ENCODE results near the gene MCRIP2.

Gene MCRIP2

GRCh38 chr16:669666-670065 lies 28.0 kb downstream of the MCRIP2 start:
- no peak for DNase-seq (ENCODE audit: low read depth in 2 of 2)

GRCh38 chr16:670485-671352 lies 29.1 kb downstream of the MCRIP2 start:
- DNase-seq (ENCODE audit: low read depth in 2 of 2), result no peak

GRCh38 chr16:671353-672131 lies 29.9 kb downstream of the MCRIP2 start:
- DNase-seq (ENCODE audit: low read depth in 2 of 2), result no peak

- DNase-seq (ENCODE audit: low read depth in 2 of 2), result no peak
These were observed 30.7 kb downstream of the MCRIP2 start for GRCh38 chr16:672371-672770.

- no peak for DNase-seq (ENCODE audit: low read depth in 2 of 2)
These were observed 31.2 kb downstream of the MCRIP2 start for GRCh38 chr16:672851-673250.

GRCh38 chr16:673399-673991 lies 31.9 kb downstream of the MCRIP2 start:
- DNase-seq (ENCODE audit: low read depth in 2 of 2), result no peak

GRCh38 chr16:674214-674881 lies 32.7 kb downstream of the MCRIP2 start:
- no peak for DNase-seq (ENCODE audit: low read depth in 2 of 2)

GRCh38 chr16:674968-675883 lies 33.6 kb downstream of the MCRIP2 start, which contains the start of gene RHBDL1:
Gene RHBDL1 (plus strand): TSS chr16:675671. CDS start chr16:675791, 120 bp downstream.
- no peak for DNase-seq (ENCODE audit: low read depth in 2 of 2)

- no peak for DNase-seq (ENCODE audit: low read depth in 2 of 2)
These were observed 34.4 kb downstream of the MCRIP2 start for GRCh38 chr16:675884-676564.

- DNase-seq (ENCODE audit: low read depth in 2 of 2), result no peak
These were observed 34.9 kb downstream of the MCRIP2 start for GRCh38 chr16:676565-676902.

- DNase-seq (ENCODE audit: low read depth in 2 of 2), result no peak
These were observed 35.3 kb downstream of the MCRIP2 start for GRCh38 chr16:676913-677312.

GRCh38 chr16:677316-678190 lies 35.9 kb downstream of the MCRIP2 start:
- no peak for DNase-seq (ENCODE audit: low read depth in 2 of 2)

GRCh38 chr16:678209-678857 lies 36.7 kb downstream of the MCRIP2 start:
- no peak for DNase-seq (ENCODE audit: low read depth in 2 of 2)

- peak; percentile 49 for DNase-seq (ENCODE audit: low read depth in 2 of 2)
These were observed 37.5 kb downstream of the MCRIP2 start for GRCh38 chr16:678858-679813.

GRCh38 chr16:679814-680624 lies 38.4 kb downstream of the MCRIP2 start, which contains the start of gene STUB1:
Gene STUB1 (plus strand): TSS chr16:680410. CDS start chr16:680526, 116 bp downstream.
- peak; percentile 79 to 86 for DNase-seq (ENCODE audit: low read depth in 2 of 2)

GRCh38 chr16:680625-680945 lies 39.0 kb downstream of the MCRIP2 start:
- no peak for DNase-seq (ENCODE audit: low read depth in 2 of 2)
